Bronchial epithelial cell (primary cell): ENCODE data around the gene APOA4. TPM values are rescaled to one million over a fixed set of nuclear protein-coding genes. Genes with fewer than 3 reads are reported as not detected.
A peak's percentile ranks its signal among the peaks of the same experiment; 100 is the strongest.

ENCODE experiments used
- DNase-seq: peaks from one replicate; pipeline ENCODE4 v3.0.0-alpha.2; 2010; ENCODE audit warnings: low read depth
- FAIRE-seq: peaks from 2 replicates; lab custom pipeline; 2011; peaks lifted over from hg19 to GRCh38; lab: Jason Lieb, UNC
- H3K27me3 ChIP-seq: 2 replicates; pipeline ENCODE4 v1.5.1; 2011; ENCODE audit warnings: low read length; ENCODE audit not compliant: control insufficient read depth, insufficient read depth
- H3K36me3 ChIP-seq: 2 replicates; pipeline ENCODE4 v1.5.1; 2011; ENCODE audit warnings: low read length; ENCODE audit not compliant: control insufficient read depth, insufficient read depth
- H3K4me3 ChIP-seq: 2 replicates; pipeline ENCODE4 v1.5.1; 2011; ENCODE audit warnings: mild to moderate bottlenecking, low read depth, low read length, control low read depth
- CTCF ChIP-seq: IDR thresholded peaks from 2 replicates; pipeline ENCODE4 v1.5.1; 2011; ENCODE audit warnings: mild to moderate bottlenecking, moderate library complexity, low read length, control low read depth, inconsistent platforms; ENCODE audit not compliant: insufficient read depth, severe bottlenecking
- total RNA-seq: library from RNA; depleted of rRNA; stranded (reverse); fragments of >200 nt; gene quantifications from 2 replicates; pipeline ENCODE4 v1.2.1, GENCODE V29; 2014

The APOA4 gene
- total RNA-seq, 1 donor from 2014 or later, result not detected

GRCh38 chr11:116847612-116848011 is 24.5 kb upstream of the APOA4 start:
- FAIRE-seq, result no peak
- no peak for DNase-seq
- Histone ChIP-seq H3K27me3 (no peaks in the 10 kb centered on the region), H3K4me3 (no peak overlapping the region), H3K36me3 (peaks cover 21% of the 10 kb centered on the region)
- TF ChIP-seq CTCF, result no peak

GRCh38 chr11:116844722-116845121 is 21.6 kb upstream of the APOA4 start:
- TF ChIP-seq CTCF, result no peak
- H3K27me3 ChIP-seq, result no peaks in the 10 kb centered on the region
- no peak overlapping the region for H3K4me3 ChIP-seq
- no peak for FAIRE-seq
- peaks cover 21% of the 10 kb centered on the region for H3K36me3 ChIP-seq
- no peak for DNase-seq

DNA sequence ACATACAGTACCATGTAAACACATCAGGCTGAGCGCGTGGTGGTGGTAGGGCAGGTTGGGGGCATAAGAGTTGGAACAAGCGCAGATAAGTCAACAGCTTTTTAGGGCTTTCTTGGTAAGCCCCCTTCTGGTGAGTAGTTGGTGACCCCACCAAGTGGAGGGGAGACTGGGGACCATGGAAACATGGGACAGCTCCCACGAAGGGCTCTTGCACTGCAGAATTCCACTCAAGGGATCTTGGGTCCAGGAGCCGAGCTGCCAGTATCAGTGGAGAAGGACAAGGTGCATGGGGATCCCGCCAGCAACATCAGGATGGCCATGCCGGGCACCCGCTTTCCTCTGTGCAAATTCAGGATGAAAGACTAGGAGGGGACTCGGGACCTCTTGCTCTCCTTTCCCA is 20.6 kb upstream of the APOA4 start:
- no peak for TF ChIP-seq CTCF
- DNase-seq (no peak), FAIRE-seq (no peak)
- no peaks in the 10 kb centered on the region for H3K27me3 ChIP-seq
- H3K4me3 ChIP-seq, result no peak overlapping the region
- H3K36me3 ChIP-seq, result peaks cover 17% of the 10 kb centered on the region

- Histone ChIP-seq H3K27me3 (no peaks in the 10 kb centered on the region), H3K36me3 (peaks cover 17% of the 10 kb centered on the region), H3K4me3 (no peak overlapping the region)
- DNase-seq, result no peak
- no peak for TF ChIP-seq CTCF
- FAIRE-seq, result no peak
Measured at GRCh38 chr11:116842909-116843308, 19.8 kb upstream of the APOA4 start.

DNA sequence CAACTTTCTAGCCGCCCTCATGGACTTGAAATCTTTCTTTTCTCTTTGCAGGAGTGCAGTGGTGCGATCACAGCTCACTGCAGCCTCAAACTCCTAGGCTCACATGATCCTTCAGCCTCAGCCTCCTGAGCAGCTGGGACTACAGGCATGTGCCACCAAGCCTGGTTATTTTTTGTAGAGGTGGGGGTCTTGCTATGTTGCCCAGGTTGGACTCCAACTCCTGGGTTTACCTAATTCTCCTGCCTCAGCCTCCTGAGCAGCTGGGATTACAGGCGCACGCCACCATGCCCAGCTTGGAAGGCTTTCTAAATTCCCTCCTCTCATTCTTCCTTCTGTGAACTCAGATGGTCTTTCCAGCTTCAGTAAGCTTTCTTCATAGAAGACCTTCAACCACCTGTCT is 19.0 kb upstream of the APOA4 start:
- Histone ChIP-seq H3K27me3 (no peaks in the 10 kb centered on the region), H3K4me3 (no peak overlapping the region), H3K36me3 (peaks cover 12% of the 10 kb centered on the region)
- TF ChIP-seq CTCF, result no peak
- FAIRE-seq (no peak), DNase-seq (no peak)

DNA sequence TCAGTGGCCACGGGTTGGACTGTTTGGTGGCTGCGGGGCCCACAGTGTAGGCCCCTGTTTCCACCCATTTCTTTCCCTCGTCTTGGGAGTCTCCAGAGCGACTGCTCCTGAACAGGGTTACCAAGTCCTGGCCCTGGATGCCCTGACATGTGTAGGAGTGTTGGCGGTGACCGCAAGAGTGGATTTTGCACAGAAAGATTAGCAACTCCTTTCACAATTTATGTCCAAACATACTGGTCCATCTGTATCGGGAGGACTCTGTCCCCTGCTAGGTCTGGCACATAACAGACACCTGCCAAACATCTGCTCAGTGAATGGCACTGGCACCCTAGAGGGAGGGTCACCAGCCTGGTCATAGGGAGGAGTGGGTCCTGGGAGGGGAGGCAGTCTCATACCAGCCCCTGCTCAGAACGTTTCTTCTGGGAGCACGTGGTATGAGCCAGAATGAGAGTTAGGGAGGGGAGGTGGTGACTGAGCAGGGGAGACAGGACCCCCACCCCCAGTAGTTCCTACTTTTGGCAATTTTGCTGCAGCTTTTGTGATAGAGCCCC is 17.7 kb upstream of the APOA4 start:
- peak; percentile 72 for FAIRE-seq
- no peak overlapping the region for H3K4me3 ChIP-seq

More for the DNA sequence above, 17.7 kb upstream of the APOA4 start:
- Histone ChIP-seq H3K27me3 (no peaks in the 10 kb centered on the region), H3K36me3 (peaks cover 4% of the 10 kb centered on the region)
- no peak for TF ChIP-seq CTCF
- no peak for DNase-seq
